OCI-M1 (cell line): ENCODE data around the gene OR2H1.

Source experiments
- DNase-seq: peaks from one replicate; lab custom pipeline; 2025; lab: John Stamatoyannopoulos, UW

Gene OR2H1

DNA sequence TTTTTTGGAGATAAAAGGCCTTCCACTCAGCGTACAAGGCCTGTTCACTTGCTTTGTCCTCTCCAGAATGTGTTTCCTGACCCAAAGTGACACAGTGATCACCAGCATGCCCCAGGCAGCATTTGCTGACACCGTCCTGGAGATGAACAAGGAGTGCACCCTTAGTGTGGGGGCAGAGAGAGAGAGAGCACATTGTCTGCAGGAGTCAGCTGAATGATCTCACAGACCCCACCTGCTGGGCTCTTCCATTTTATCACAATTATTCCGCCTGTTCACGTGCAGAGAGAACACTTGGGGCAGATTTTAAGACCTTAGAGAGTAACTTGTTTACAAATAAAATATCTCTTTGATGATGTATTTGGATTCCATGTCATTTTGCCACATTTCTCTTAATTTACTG lies 53.2 kb downstream of the OR2H1 start:
- DNase-seq = peak; percentile 45

DNA sequence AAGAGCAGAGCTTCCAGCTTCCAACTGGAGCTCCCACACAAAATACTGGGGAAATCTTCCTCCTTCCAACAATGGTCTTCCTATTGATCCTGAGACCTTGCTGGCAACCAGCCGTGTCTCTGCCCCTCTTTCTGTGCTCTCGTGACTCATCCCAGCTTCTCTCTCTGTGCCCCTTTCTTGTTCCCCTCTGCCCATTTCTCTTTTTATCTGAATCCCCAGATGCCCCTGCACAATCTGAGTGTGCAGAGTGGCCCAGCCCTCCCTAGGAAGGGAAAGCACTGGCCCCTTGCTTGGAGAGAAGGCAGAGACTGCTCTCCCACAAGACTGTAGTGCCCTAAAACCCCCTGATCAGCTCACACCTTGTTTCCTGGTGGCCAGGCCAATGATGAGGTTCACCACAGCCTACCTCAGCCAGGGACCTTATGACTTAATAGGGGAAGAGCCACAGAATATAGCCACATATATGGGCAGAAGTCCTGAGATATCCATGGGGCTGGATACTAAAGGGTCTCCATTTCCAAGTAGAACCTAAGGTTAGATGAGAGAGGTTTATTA lies 53.9 kb downstream of the OR2H1 start:
- DNase-seq = no peak
